ENCODE data around the gene DYNC2H1.
"Not testable (repeated sequence)": the region's sequence is repeated elsewhere in the genome, so short reads cannot be mapped to it uniquely, and the experiment has no call there.

The DYNC2H1 gene

DNA sequence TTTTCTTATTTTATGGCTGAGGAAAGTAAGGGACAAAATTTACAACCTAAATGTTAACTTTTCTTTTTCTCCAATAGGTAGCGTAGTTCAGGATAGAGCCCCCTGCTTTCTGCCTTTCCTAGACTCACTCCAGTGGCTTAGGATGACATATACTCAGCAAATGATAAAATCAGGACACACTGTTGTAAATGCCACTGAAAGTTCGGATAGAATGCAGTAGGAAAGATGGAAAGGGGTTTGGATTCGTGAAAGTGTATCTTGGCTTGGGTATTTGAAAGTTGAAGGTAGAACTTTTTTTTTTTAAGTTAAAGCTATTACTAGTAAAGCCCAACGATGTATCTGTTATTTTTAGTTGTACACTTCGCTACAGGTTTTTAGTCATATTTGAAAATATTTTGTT is 2.2 kb downstream of the DYNC2H1 start:
- Histone ChIP-seq H3K4me3 (replicated peaks; ENCODE audit: insufficient read depth, low read length) (no peak overlapping the region), H3K27ac (replicated peaks) (no peak overlapping the region), H3K27me3 (ENCODE audit: insufficient read depth, poor library complexity, severe bottlenecking) (no peaks in the 10 kb centered on the region)
- DNase-seq (ENCODE audit: low read depth in 1 of 2, low spot score in 1 of 2): no peak
- TF ChIP-seq SPI1 (IDR thresholded peaks at IDR 0.05; ENCODE audit: borderline replicate concordance, low read depth) (no peak), GABPA (IDR thresholded peaks at IDR 0.05; ENCODE audit: low read depth) (no peak), POLR2AphosphoS5 (IDR thresholded peaks at IDR 0.05; ENCODE audit: low read depth) (no peak), REST (IDR thresholded peaks at IDR 0.05; ENCODE audit: insufficient replicate concordance, low read depth) (no peak)
- TF ChIP-seq, protein P1, sequence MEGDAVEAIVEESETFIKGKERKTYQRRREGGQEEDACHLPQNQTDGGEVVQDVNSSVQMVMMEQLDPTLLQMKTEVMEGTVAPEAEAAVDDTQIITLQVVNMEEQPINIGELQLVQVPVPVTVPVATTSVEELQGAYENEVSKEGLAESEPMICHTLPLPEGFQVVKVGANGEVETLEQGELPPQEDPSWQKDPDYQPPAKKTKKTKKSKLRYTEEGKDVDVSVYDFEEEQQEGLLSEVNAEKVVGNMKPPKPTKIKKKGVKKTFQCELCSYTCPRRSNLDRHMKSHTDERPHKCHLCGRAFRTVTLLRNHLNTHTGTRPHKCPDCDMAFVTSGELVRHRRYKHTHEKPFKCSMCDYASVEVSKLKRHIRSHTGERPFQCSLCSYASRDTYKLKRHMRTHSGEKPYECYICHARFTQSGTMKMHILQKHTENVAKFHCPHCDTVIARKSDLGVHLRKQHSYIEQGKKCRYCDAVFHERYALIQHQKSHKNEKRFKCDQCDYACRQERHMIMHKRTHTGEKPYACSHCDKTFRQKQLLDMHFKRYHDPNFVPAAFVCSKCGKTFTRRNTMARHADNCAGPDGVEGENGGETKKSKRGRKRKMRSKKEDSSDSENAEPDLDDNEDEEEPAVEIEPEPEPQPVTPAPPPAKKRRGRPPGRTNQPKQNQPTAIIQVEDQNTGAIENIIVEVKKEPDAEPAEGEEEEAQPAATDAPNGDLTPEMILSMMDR (IDR thresholded peaks at IDR 0.05; ENCODE audit: insufficient read depth, low read length): no peak

- no peak for DNase-seq (ENCODE audit: low read depth in 1 of 2, low spot score in 1 of 2)
- H3K4me3 ChIP-seq (replicated peaks; ENCODE audit: insufficient read depth, low read length): no peak overlapping the region
- no peaks in the 10 kb centered on the region for H3K27me3 ChIP-seq (ENCODE audit: insufficient read depth, poor library complexity, severe bottlenecking)
- TF ChIP-seq SPI1 (IDR thresholded peaks at IDR 0.05; ENCODE audit: borderline replicate concordance, low read depth) (no peak), GABPA (IDR thresholded peaks at IDR 0.05; ENCODE audit: low read depth) (no peak)
- TF ChIP-seq, protein P1 (IDR thresholded peaks at IDR 0.05; ENCODE audit: insufficient read depth, low read length): no peak
- H3K27ac ChIP-seq (replicated peaks): no peak overlapping the region
These were observed 3.1 kb downstream of the DYNC2H1 start for GRCh38 chr11:103112364-103112763.

DNA sequence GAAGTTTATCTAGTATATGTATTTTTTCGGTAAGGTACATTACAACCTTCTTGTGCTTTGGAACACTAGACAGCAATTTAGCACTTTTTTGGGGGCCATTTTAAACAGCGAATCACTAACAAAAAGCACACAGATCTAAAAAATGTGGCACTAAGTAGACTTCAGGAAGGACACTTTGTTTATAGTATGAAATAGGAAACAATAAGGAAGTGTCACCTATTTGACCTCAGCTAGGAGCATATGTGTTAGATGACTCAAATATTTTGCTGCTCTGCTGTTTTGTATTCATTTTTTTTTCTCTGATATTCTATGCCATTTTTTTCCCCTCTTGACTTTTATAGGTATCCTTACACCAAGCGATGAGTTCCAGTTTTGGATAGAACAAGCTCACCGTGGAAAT is 5.6 kb downstream of the DYNC2H1 start:
- no peak for TF ChIP-seq REST (IDR thresholded peaks at IDR 0.05; ENCODE audit: insufficient replicate concordance, low read depth)
- Histone ChIP-seq H3K27ac (replicated peaks) (no peak overlapping the region), H3K4me3 (replicated peaks; ENCODE audit: insufficient read depth, low read length) (no peak overlapping the region), H3K27me3 (ENCODE audit: insufficient read depth, poor library complexity, severe bottlenecking) (no peaks in the 10 kb centered on the region)
- no peak for DNase-seq (ENCODE audit: low read depth in 1 of 2, low spot score in 1 of 2)

DNA sequence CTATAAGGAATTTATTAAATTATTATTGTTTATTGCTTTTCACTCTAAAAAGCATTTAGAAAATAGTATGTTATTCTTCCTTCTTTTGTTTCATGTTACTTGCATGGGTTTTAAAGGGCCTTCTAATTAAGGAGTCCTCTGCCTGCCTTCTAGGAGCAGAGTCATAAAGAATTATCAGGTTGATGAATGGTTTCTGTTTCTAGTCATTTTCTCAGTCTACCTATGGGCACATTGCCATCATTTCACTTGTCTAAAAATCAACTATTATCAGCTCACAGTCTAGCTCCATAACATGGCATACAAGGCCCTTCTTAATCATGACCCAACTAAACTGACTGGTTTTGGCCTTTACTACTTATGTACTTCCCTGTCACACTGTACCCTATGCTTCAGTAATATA is 16.2 kb downstream of the DYNC2H1 start:
- H3K27me3 ChIP-seq (ENCODE audit: insufficient read depth, poor library complexity, severe bottlenecking): no peaks in the 10 kb centered on the region
- no peak for DNase-seq (ENCODE audit: low read depth in 1 of 2, low spot score in 1 of 2)
- TF ChIP-seq POLR2AphosphoS5 (IDR thresholded peaks at IDR 0.05; ENCODE audit: low read depth): no peak
- no peak for TF ChIP-seq GABPA (IDR thresholded peaks at IDR 0.05; ENCODE audit: low read depth)
- TF ChIP-seq REST (IDR thresholded peaks at IDR 0.05; ENCODE audit: insufficient replicate concordance, low read depth): no peak
- TF ChIP-seq SPI1 (IDR thresholded peaks at IDR 0.05; ENCODE audit: borderline replicate concordance, low read depth): no peak
- TF ChIP-seq, protein P1 (IDR thresholded peaks at IDR 0.05; ENCODE audit: insufficient read depth, low read length): no peak
- no peak overlapping the region for H3K27ac ChIP-seq (replicated peaks)
- no peak overlapping the region for H3K4me3 ChIP-seq (replicated peaks; ENCODE audit: insufficient read depth, low read length)

DNA sequence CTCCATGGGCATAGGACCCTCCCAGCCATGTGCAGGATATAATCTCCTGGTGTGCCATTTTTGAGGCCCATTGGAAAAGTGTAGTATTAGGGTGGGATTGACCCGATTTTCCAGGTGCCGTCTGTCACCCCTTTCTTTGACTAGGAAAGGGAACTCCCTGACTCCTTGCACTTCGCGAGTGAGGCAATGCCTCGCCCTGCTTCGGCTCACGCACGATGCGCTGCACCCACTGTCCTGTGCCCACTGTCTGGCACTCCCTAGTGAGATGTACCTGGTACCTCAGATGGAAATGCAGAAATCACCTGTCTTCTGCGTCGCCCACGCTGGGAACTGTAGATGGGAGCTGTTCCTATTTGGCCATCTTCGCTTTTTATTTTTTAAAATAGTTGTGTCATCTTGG is 32.8 kb downstream of the DYNC2H1 start:
- not testable (repeated sequence) for H3K27ac ChIP-seq (replicated peaks); DNase-seq (ENCODE audit: low read depth in 1 of 2, low spot score in 1 of 2); H3K4me3 ChIP-seq (replicated peaks; ENCODE audit: insufficient read depth, low read length); H3K27me3 ChIP-seq (ENCODE audit: insufficient read depth, poor library complexity, severe bottlenecking)

Data from HL-60 (cell line).